Osteoblast (primary cell): Measurements from ENCODE around the gene LILRB3. TPM values are rescaled to one million over a fixed set of nuclear protein-coding genes. Genes with fewer than 3 reads are reported as not detected.

Experiments
- DNase-seq: peaks from one replicate; pipeline ENCODE4 v3.0.0; 2011; ENCODE audit warnings: low spot score, mixed read lengths; ENCODE audit not compliant: insufficient read length; ENCODE audit errors: missing footprints
- H2AFZ ChIP-seq: 2 replicates; pipeline ENCODE4 v1.6.0; 2011; ENCODE audit warnings: mild to moderate bottlenecking, low read length
- H3K27ac ChIP-seq: 2 replicates; pipeline ENCODE4 v1.5.1; 2011; ENCODE audit warnings: mild to moderate bottlenecking, low read depth, low read length, moderate library complexity
- H3K27me3 ChIP-seq: 2 replicates; pipeline ENCODE4 v1.6.0; 2012; ENCODE audit warnings: mild to moderate bottlenecking, control low read depth, inconsistent platforms, low read length, moderate library complexity; ENCODE audit not compliant: insufficient read depth
- H3K36me3 ChIP-seq: 2 replicates; pipeline ENCODE4 v1.5.1; 2011; ENCODE audit warnings: mild to moderate bottlenecking, low read length, control low read depth, moderate library complexity; ENCODE audit not compliant: insufficient read depth
- H3K4me1 ChIP-seq: 2 replicates; pipeline ENCODE4 v1.5.1; 2011; ENCODE audit warnings: mild to moderate bottlenecking, low read length, control low read depth, moderate library complexity; ENCODE audit not compliant: insufficient read depth
- H3K4me2 ChIP-seq: 2 replicates; pipeline ENCODE4 v1.6.0; 2011; ENCODE audit warnings: mild to moderate bottlenecking, low read length; ENCODE audit not compliant: insufficient read depth
- H3K4me3 ChIP-seq: fragments of 200-600 bp; sonication (generic); 3 replicates; pipeline ENCODE4 v1.5.1; 2012; ENCODE audit warnings: mild to moderate bottlenecking, low read length, inconsistent platforms; ENCODE audit not compliant: insufficient read depth
- H3K79me2 ChIP-seq: 2 replicates; pipeline ENCODE4 v1.6.0; 2012; ENCODE audit warnings: mild to moderate bottlenecking, low read length, control low read depth, inconsistent platforms; ENCODE audit not compliant: insufficient read depth
- H3K9me3 ChIP-seq: 2 replicates; pipeline ENCODE4 v1.5.1; 2011; ENCODE audit warnings: low read depth, low read length, control low read depth
- H4K20me1 ChIP-seq: 2 replicates; pipeline ENCODE4 v1.6.0; 2012; ENCODE audit warnings: mild to moderate bottlenecking, low read length, control low read depth; ENCODE audit not compliant: insufficient read depth
- total RNA-seq: library from RNA; depleted of rRNA; stranded (reverse); fragments of >200 nt; gene quantifications from 2 replicates; pipeline ENCODE4 v1.2.3, GENCODE V29; 2012
- TF ChIP-seq, protein P1 (sequence below): IDR thresholded peaks from 2 replicates; pipeline ENCODE4 v1.5.1; 2011; ENCODE audit warnings: mild to moderate bottlenecking, low read depth, low read length, moderate library complexity; ENCODE audit errors: extremely low read depth

The LILRB3 gene
- total RNA-seq, 1 donor: not detected

- H4K20me1 ChIP-seq: peaks cover 2% of the 10 kb centered on the region
- no peak overlapping the region for H2AFZ ChIP-seq
- H3K4me1 ChIP-seq: peaks cover 17% of the 10 kb centered on the region
- no peak overlapping the region for H3K4me3 ChIP-seq
- no peak overlapping the region for H3K27ac ChIP-seq
- TF ChIP-seq, protein P1, sequence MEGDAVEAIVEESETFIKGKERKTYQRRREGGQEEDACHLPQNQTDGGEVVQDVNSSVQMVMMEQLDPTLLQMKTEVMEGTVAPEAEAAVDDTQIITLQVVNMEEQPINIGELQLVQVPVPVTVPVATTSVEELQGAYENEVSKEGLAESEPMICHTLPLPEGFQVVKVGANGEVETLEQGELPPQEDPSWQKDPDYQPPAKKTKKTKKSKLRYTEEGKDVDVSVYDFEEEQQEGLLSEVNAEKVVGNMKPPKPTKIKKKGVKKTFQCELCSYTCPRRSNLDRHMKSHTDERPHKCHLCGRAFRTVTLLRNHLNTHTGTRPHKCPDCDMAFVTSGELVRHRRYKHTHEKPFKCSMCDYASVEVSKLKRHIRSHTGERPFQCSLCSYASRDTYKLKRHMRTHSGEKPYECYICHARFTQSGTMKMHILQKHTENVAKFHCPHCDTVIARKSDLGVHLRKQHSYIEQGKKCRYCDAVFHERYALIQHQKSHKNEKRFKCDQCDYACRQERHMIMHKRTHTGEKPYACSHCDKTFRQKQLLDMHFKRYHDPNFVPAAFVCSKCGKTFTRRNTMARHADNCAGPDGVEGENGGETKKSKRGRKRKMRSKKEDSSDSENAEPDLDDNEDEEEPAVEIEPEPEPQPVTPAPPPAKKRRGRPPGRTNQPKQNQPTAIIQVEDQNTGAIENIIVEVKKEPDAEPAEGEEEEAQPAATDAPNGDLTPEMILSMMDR: no peak
- H3K36me3 ChIP-seq: peaks cover 15% of the 10 kb centered on the region
- no peak for DNase-seq
- H3K4me2 ChIP-seq: no peak overlapping the region
- H3K79me2 ChIP-seq: peaks cover 31% of the 10 kb centered on the region
- no peaks in the 10 kb centered on the region for H3K9me3 ChIP-seq
- no peaks in the 10 kb centered on the region for H3K27me3 ChIP-seq
Observed at GRCh38 chr19:54193011-54193410, 29.8 kb downstream of the LILRB3 start.

GRCh38 chr19:54191811-54192453 lies 30.9 kb downstream of the LILRB3 start:
- peaks cover 40% of the 10 kb centered on the region for H3K79me2 ChIP-seq

GRCh38 chr19:54191011-54191810 lies 31.6 kb downstream of the LILRB3 start, which contains the start of gene TSEN34:
TSEN34 (plus strand) TSS chr19:54191308; CDS start chr19:54191365, 57 bp downstream.
- H3K9me3 ChIP-seq: no peaks in the 10 kb centered on the region
- peak within 1 kb of the TSS; percentile 95 for H3K4me2 ChIP-seq
- H3K36me3 ChIP-seq: peaks cover 25% of the 10 kb centered on the region
- TF ChIP-seq, protein P1: no peak
- H3K27ac ChIP-seq: peak within 1 kb of the TSS; percentile 94
- H2AFZ ChIP-seq: peak within 1 kb of the TSS; percentile 98
- H3K79me2 ChIP-seq: peaks cover 48% of the 10 kb centered on the region
- no peaks in the 10 kb centered on the region for H3K27me3 ChIP-seq
- H4K20me1 ChIP-seq: peaks cover 10% of the 10 kb centered on the region
- H3K4me1 ChIP-seq: peaks cover 19% of the 10 kb centered on the region
- peak; percentile 95 for DNase-seq
- H3K4me3 ChIP-seq: peak within 1 kb of the TSS; percentile 86

More at GRCh38 chr19:54191811-54192453, 30.9 kb downstream of the LILRB3 start:
- Histone ChIP-seq H3K4me2 (peak overlapping the region; percentile 95), H3K4me1 (peaks cover 19% of the 10 kb centered on the region), H4K20me1 (peaks cover 7% of the 10 kb centered on the region), H3K9me3 (no peaks in the 10 kb centered on the region), H3K27ac (peak overlapping the region; percentile 94), H3K36me3 (peaks cover 19% of the 10 kb centered on the region), H3K27me3 (no peaks in the 10 kb centered on the region), H3K4me3 (peak overlapping the region; percentile 86), H2AFZ (peak overlapping the region; percentile 98)
- TF ChIP-seq, protein P1: no peak
- DNase-seq: peak; percentile 80
